Astrocyte of the cerebellum (primary cell): Measurements from ENCODE around the gene FOLR3.

Source experiments
- DNase-seq: peaks from one replicate; pipeline ENCODE4 v3.0.0-alpha.2; 2011; ENCODE audit warnings: low read depth
- H3K4me3 ChIP-seq: 2 replicates; pipeline ENCODE4 v1.5.1; 2011; ENCODE audit warnings: mild to moderate bottlenecking, low read depth, low read length, moderate library complexity
- CTCF ChIP-seq: IDR thresholded peaks from 2 replicates; pipeline ENCODE4 v1.5.1; 2012; ENCODE audit warnings: low read length, low read depth, moderate library complexity, mild to moderate bottlenecking; ENCODE audit errors: missing control alignments
- in situ Hi-C: cut with HindIII; loops from 2 replicates; pipeline ENCODE4 v1.10.0; 2017; ENCODE audit warnings: low sequenced_read_pairs

FOLR3 gene

GRCh38 chr11:72129381-72129780, 6.1 kb upstream of the FOLR3 start:
- no peak overlapping the region for H3K4me3 ChIP-seq
- in situ Hi-C loops = no loop called here
- TF ChIP-seq CTCF = no peak

GRCh38 chr11:72132646-72133045, 2.9 kb upstream of the FOLR3 start:
- no peak overlapping the region for H3K4me3 ChIP-seq
- TF ChIP-seq CTCF = no peak
- no peak for DNase-seq
- in situ Hi-C loops = no loop called here

More at GRCh38 chr11:72129381-72129780, 6.1 kb upstream of the FOLR3 start:
- DNase-seq = no peak

- no peak for DNase-seq
- TF ChIP-seq CTCF = no peak
- in situ Hi-C loops = no loop called here
- no peak overlapping the region for H3K4me3 ChIP-seq
Observed at GRCh38 chr11:72135891-72136683, 562 bp downstream of the FOLR3 start.

GRCh38 chr11:72136684-72137262, 1.2 kb downstream of the FOLR3 start:
- no peak overlapping the region for H3K4me3 ChIP-seq
- TF ChIP-seq CTCF = no peak
- no peak for DNase-seq
- in situ Hi-C loops = no loop called here

GRCh38 chr11:72138821-72139390, 3.4 kb downstream of the FOLR3 start:
- TF ChIP-seq CTCF = no peak
- in situ Hi-C loops = no loop called here
- H3K4me3 ChIP-seq = no peak overlapping the region
- no peak for DNase-seq

GRCh38 chr11:72139500-72139899, 4.0 kb downstream of the FOLR3 start:
- DNase-seq = no peak
- TF ChIP-seq CTCF = no peak
- in situ Hi-C loops = no loop called here
- no peak overlapping the region for H3K4me3 ChIP-seq
